ENCODE data around the gene DENND4C. TPM values are rescaled to one million over a fixed set of nuclear protein-coding genes. Genes with fewer than 3 reads are reported as not detected.

The DENND4C gene
- polyA plus RNA-seq, 1 of the 3 experiments (the other 2 are of a cell fraction): 7.5 TPM

Other genes starting within 250 kb of the DENND4C start
- 0.03 TPM in 1 of 2 replicates, not detected in the other for gene SAXO1, start 197.5 kb upstream of the DENND4C start, polyA plus RNA-seq (2012; rRNA removed)
- 103 and 106 TPM in 2 replicates for gene RRAGA, start 181.3 kb upstream of the DENND4C start, polyA plus RNA-seq (2012; rRNA removed)
- 4.7 and 6.1 TPM in 2 replicates for gene HAUS6, start 127.8 kb upstream of the DENND4C start, polyA plus RNA-seq (2012; rRNA removed)
- gene PLIN2, start 103.2 kb upstream of the DENND4C start, polyA plus RNA-seq (2012; rRNA removed): 63.4 and 73.8 TPM in 2 replicates
- gene RPS6, start 149.5 kb downstream of the DENND4C start, polyA plus RNA-seq (2012; rRNA removed): 2,186 and 2,430 TPM in 2 replicates
- gene ACER2, start 178.3 kb downstream of the DENND4C start, polyA plus RNA-seq (2012; rRNA removed): 1.3 and 2.2 TPM in 2 replicates

Measured in SK-N-SH (cell line).